NK-92 treated with Interleukin-12 subunit alpha and Interleukin-12 subunit beta, amount 100 ng/mL, for 24 hours (cell line): ENCODE results near the gene STAC2.

Source experiments
- DNase-seq: peaks from one replicate; lab custom pipeline; 2025; lab: John Stamatoyannopoulos, UW

The STAC2 gene

GRCh38 chr17:39209317-39210092, 16.2 kb downstream of the STAC2 start:
- DNase-seq: no peak

GRCh38 chr17:39208893-39209292, 16.9 kb downstream of the STAC2 start:
- DNase-seq: no peak

- no peak for DNase-seq
These were observed 17.6 kb downstream of the STAC2 start for GRCh38 chr17:39208136-39208535.

GRCh38 chr17:39205112-39205526, 20.6 kb downstream of the STAC2 start:
- DNase-seq: no peak

GRCh38 chr17:39204245-39204644, 21.5 kb downstream of the STAC2 start:
- no peak for DNase-seq

- no peak for DNase-seq
These were observed 24.7 kb downstream of the STAC2 start for GRCh38 chr17:39200957-39201510.

- DNase-seq: peak; percentile 67
These were observed 25.5 kb downstream of the STAC2 start, which contains the start of gene RPL19 for GRCh38 chr17:39200070-39200879. Gene RPL19 (plus strand): TSS chr17:39200283. CDS start chr17:39200345, 62 bp downstream.

- DNase-seq: peak; percentile 83
These were observed 26.0 kb downstream of the STAC2 start for GRCh38 chr17:39199820-39200069.

- no peak for DNase-seq
These were observed 27.6 kb downstream of the STAC2 start for GRCh38 chr17:39198186-39198566.

- DNase-seq: peak; percentile 67
These were observed 28.2 kb downstream of the STAC2 start, which contains the start of gene CACNB1 for GRCh38 chr17:39197380-39198185. Gene CACNB1 (minus strand): TSS chr17:39197669. CDS start chr17:39197495, 174 bp downstream.

GRCh38 chr17:39196808-39197291, 28.9 kb downstream of the STAC2 start:
- DNase-seq: peak; percentile 56

GRCh38 chr17:39196241-39196807, 29.4 kb downstream of the STAC2 start:
- no peak for DNase-seq

- DNase-seq: no peak
These were observed 30.1 kb downstream of the STAC2 start for GRCh38 chr17:39195568-39196160.

GRCh38 chr17:39194985-39195524, 30.7 kb downstream of the STAC2 start:
- no peak for DNase-seq

- no peak for DNase-seq
These were observed 31.4 kb downstream of the STAC2 start for GRCh38 chr17:39194089-39194984.

GRCh38 chr17:39193346-39193745, 32.4 kb downstream of the STAC2 start:
- DNase-seq: no peak

GRCh38 chr17:39192901-39193300, 32.8 kb downstream of the STAC2 start:
- no peak for DNase-seq

GRCh38 chr17:39191750-39192510, 33.8 kb downstream of the STAC2 start:
- no peak for DNase-seq
